ENCODE data around the gene SLC28A1.
"Not testable (repeated sequence)": the region's sequence is repeated elsewhere in the genome, so short reads cannot be mapped to it uniquely, and the experiment has no call there.

Gene SLC28A1

GRCh38 chr15:84985158-84985557, 100.7 kb downstream of the SLC28A1 start:
- no peak overlapping the region for H3K4me3 ChIP-seq (ENCODE audit: control insufficient read depth, low read depth, low read length)
- no peak for TF ChIP-seq CTCF (conservative IDR thresholded peaks at IDR 0.05; ENCODE audit: control insufficient read depth, insufficient read depth, low read depth, low read length)
- no peak for DNase-seq (ENCODE audit: low read depth)

- DNase-seq (ENCODE audit: low read depth); H3K4me3 ChIP-seq (ENCODE audit: control insufficient read depth, low read depth, low read length): not testable (repeated sequence)
Measured at GRCh38 chr15:84987351-84987750, 102.9 kb downstream of the SLC28A1 start.

GRCh38 chr15:84987949-84988624, 103.6 kb downstream of the SLC28A1 start:
- no peak overlapping the region for H3K4me3 ChIP-seq (ENCODE audit: control insufficient read depth, low read depth, low read length)
- no peak for DNase-seq (ENCODE audit: low read depth)
- no peak for TF ChIP-seq CTCF (conservative IDR thresholded peaks at IDR 0.05; ENCODE audit: control insufficient read depth, insufficient read depth, low read depth, low read length)

- H3K4me3 ChIP-seq (ENCODE audit: control insufficient read depth, low read depth, low read length) = no peak overlapping the region
- no peak for DNase-seq (ENCODE audit: low read depth)
- TF ChIP-seq CTCF (conservative IDR thresholded peaks at IDR 0.05; ENCODE audit: control insufficient read depth, insufficient read depth, low read depth, low read length) = no peak
Measured at GRCh38 chr15:84988909-84989644, 104.6 kb downstream of the SLC28A1 start.

GRCh38 chr15:84990507-84990906, 106.0 kb downstream of the SLC28A1 start:
- no peak for TF ChIP-seq CTCF (conservative IDR thresholded peaks at IDR 0.05; ENCODE audit: control insufficient read depth, insufficient read depth, low read depth, low read length)
- no peak for DNase-seq (ENCODE audit: low read depth)

GRCh38 chr15:84991014-84991712, 106.7 kb downstream of the SLC28A1 start:
- H3K4me3 ChIP-seq (ENCODE audit: control insufficient read depth, low read depth, low read length) = no peak overlapping the region
- TF ChIP-seq CTCF (conservative IDR thresholded peaks at IDR 0.05; ENCODE audit: control insufficient read depth, insufficient read depth, low read depth, low read length) = no peak
- no peak for DNase-seq (ENCODE audit: low read depth)

More at GRCh38 chr15:84990507-84990906, 106.0 kb downstream of the SLC28A1 start:
- H3K4me3 ChIP-seq (ENCODE audit: control insufficient read depth, low read depth, low read length) = no peak overlapping the region

Data from fibroblast of mammary gland (primary cell).